K562 (cell line): ENCODE data around the gene RSPH3.

Source experiments
- ARNT ChIP-seq, 2 experiments: fragments of 450-650 bp; IDR thresholded peaks; 2 replicates each; pipeline ENCODE4 v1.6.1; 2016; ENCODE audit warnings: mild to moderate bottlenecking in 1 of 2
- CTCF ChIP-seq, 3 experiments: IDR thresholded peaks in 2 of 3; conservative IDR thresholded peaks in 1 of 3; 2 replicates each; pipeline ENCODE4 v1.5.1; 2011 to 2012; ENCODE audit warnings: low read length in 3 of 3, mild to moderate bottlenecking in 3 of 3, control low read depth in 2 of 3, improper control_type of control experiment in 1 of 3, inconsistent platforms in 1 of 3, low read depth in 1 of 3, mixed read lengths in 1 of 3, moderate library complexity in 1 of 3; ENCODE audit not compliant: insufficient read depth in 2 of 3
- HOXB6 ChIP-seq: fragments of 250-450 bp; sonication (Bioruptor Pico); IDR thresholded peaks from 2 replicates; pipeline ENCODE4 v1.5.1; 2022; ENCODE audit warnings: mild to moderate bottlenecking, borderline replicate concordance
- POLR2A ChIP-seq: fragments of 450-650 bp; conservative IDR thresholded peaks from 2 replicates; pipeline ENCODE4 v1.6.1; 2016
- POLR2AphosphoS5 ChIP-seq: IDR thresholded peaks from 2 replicates; pipeline ENCODE4 v1.6.1; 2011; ENCODE audit warnings: mild to moderate bottlenecking, low read depth, low read length, moderate library complexity; ENCODE audit not compliant: control insufficient read depth, insufficient read depth

GRCh38 chr6:158934157-158934556 is 65.8 kb downstream of the RSPH3 start:
- TF ChIP-seq POLR2AphosphoS5, result no peak
- no peak for TF ChIP-seq HOXB6 (CRISPR knock-in tag)
- TF ChIP-seq ARNT (IDR thresholded peaks at IDR 0.05), result no peak
- TF ChIP-seq POLR2A, result no peak
- TF ChIP-seq CTCF (IDR thresholded peaks at IDR 0.05 in 2 of 3, conservative IDR thresholded peaks at IDR 0.05 in 1 of 3; ENCODE audit: insufficient read depth in 2 of 3, low read depth in 1 of 3, low read length in 3 of 3), result no peak
